MM.1S (cell line): ENCODE measurements around the gene ABCA2.

Experiments used
- EZH2 ChIP-seq: fragments of 300-600 bp; sonication (generic); optimal IDR thresholded peaks from 2 replicates; pipeline ENCODE3; 2017; ENCODE audit warnings: low read depth, mild to moderate bottlenecking, antibody characterized with exemption, low read length, mixed read lengths
- TF ChIP-seq, protein P1 (sequence below): fragments of 300-600 bp; sonication (generic); IDR thresholded peaks from 2 replicates; pipeline ENCODE4 v1.5.1; 2016; ENCODE audit warnings: antibody characterized with exemption, low read length, mixed read lengths

DNA sequence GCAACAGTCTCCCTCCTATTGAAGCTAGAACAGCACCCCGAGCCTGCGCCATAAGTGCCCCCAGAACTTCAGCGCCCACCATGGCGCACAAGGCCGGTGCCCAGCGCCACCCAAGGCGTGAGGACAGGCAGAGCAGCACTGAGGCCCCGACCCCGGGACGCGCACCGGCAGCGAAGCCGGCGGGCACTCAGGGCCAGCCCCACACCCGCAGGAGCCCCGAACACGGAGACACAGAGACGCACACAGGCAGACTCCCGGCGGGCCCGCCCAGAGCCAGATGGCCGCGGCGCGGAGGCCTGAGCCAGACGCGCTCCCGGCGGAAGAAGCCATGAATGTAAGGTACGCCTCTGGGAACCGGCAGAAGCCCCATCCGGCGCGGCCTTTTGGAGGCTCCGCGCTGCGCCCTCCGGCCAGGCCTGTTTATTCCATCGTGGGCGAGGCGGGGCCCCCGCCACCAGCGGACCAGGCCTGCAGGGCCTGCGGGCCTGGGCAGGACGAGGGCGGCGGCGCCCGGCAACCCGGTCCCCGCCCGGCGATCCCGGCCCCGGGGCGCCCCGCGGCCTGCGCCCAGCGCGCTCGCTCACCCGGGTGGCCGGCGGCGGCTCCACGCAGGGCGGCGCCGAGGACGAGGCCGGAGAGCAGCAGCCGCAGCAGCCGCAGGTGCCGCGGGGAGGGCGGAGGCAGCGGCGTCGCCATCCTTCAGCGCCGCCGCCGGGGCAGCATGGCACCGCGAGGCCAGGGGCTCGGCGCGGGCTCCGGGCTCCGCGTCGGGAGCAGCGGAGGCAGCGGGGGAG is 17.5 kb upstream of the ABCA2 start:
- TF ChIP-seq, protein P1, sequence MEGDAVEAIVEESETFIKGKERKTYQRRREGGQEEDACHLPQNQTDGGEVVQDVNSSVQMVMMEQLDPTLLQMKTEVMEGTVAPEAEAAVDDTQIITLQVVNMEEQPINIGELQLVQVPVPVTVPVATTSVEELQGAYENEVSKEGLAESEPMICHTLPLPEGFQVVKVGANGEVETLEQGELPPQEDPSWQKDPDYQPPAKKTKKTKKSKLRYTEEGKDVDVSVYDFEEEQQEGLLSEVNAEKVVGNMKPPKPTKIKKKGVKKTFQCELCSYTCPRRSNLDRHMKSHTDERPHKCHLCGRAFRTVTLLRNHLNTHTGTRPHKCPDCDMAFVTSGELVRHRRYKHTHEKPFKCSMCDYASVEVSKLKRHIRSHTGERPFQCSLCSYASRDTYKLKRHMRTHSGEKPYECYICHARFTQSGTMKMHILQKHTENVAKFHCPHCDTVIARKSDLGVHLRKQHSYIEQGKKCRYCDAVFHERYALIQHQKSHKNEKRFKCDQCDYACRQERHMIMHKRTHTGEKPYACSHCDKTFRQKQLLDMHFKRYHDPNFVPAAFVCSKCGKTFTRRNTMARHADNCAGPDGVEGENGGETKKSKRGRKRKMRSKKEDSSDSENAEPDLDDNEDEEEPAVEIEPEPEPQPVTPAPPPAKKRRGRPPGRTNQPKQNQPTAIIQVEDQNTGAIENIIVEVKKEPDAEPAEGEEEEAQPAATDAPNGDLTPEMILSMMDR, result no peak
- peak; percentile 90 for TF ChIP-seq EZH2
